ENCODE data around the gene LRRC59. TPM values are rescaled to one million over a fixed set of nuclear protein-coding genes. Genes with fewer than 3 reads are reported as not detected.
"Not testable (repeated sequence)": the region's sequence is repeated elsewhere in the genome, so short reads cannot be mapped to it uniquely, and the experiment has no call there.

Gene LRRC59
- total and polyA plus RNA-seq, 2 donors: 27.8 to 38.7 TPM

DNA sequence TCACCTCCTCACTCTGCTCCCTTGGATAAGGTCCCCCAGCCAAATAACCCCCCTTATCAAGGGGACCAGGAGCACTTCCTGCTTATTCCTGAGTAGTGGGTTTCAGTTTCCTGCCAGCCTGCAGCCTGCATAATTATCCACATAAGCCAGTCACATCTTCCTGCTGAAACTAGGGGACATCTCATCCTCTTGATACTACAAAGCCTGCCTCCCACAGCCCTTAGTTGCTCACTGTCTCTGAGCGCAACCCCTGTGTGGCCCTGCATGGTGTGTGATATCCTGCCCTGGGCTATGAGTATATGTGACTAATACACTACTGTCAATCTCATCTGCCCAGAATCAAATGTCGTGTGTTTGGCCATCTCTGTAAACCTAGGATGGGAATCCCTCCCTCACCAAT, 59.4 kb downstream of the LRRC59 start:
- Histone ChIP-seq H3K9me3 (ENCODE audit: control insufficient read depth in 2 of 2, insufficient read depth in 1 of 2, low read length in 1 of 2) (peaks cover 0 to 3% of the 10 kb centered on the region in 2 donors), H3K27me3 (ENCODE audit: control insufficient read depth in 2 of 2, insufficient read depth in 1 of 2, low read length in 1 of 2) (no peaks in the 10 kb centered on the region), H3K36me3 (ENCODE audit: control insufficient read depth in 2 of 2, insufficient read depth in 2 of 2, low read length in 1 of 2) (no peaks in the 10 kb centered on the region), H3K27ac (ENCODE audit: low read depth in 1 of 2, low read length in 1 of 2) (no peak overlapping the region), H3K4me1 (ENCODE audit: control insufficient read depth in 2 of 2, insufficient read depth in 2 of 2, low read length in 2 of 2) (peaks cover 0 to 3% of the 10 kb centered on the region in 2 donors), H3K4me3 (ENCODE audit: low read length in 2 of 2) (no peak overlapping the region)
- 78% methylated on average over 2 of the region's 2 CpGs for WGBS
- DNase-seq (ENCODE audit: low read depth in 6 of 9, low spot score in 9 of 9): no peak

DNA sequence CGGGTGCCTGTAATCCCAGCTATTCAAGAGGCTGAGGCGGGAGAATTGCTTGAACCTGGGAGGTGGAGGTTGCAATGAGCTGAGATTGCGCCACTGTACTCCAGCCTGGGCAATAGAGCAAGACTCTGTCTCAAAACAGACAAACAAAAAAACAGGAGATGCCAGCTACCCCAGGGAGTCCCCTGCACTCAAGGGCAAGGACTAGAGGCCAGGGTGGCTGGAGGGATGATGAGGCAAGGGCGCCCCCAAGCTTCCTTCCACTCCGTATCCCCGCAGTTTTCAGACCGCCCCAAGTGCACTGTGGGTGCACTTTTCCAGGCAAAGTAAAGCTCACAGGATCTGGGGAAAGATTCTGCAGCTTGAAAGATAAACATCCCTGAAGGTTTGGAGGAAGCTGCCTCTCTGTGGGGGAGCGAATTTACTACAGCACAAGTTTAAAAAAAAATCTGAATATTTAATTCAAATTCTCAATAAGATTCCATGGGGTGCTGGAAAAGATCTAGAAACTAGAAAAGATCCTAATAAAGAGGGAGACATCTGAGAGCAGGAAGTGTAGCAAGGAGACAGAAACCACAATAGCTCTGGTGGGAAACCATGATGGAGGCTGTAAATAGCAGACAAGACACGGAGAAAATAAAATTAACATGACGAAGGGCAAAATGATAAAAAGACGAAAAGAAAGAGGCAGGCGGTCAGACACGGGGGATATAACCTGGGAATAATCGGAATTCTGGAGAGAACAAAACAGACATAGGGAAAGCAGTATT, 63.8 kb downstream of the LRRC59 start:
- not testable (repeated sequence) for DNase-seq (ENCODE audit: low read depth in 6 of 9, low spot score in 9 of 9)

DNA sequence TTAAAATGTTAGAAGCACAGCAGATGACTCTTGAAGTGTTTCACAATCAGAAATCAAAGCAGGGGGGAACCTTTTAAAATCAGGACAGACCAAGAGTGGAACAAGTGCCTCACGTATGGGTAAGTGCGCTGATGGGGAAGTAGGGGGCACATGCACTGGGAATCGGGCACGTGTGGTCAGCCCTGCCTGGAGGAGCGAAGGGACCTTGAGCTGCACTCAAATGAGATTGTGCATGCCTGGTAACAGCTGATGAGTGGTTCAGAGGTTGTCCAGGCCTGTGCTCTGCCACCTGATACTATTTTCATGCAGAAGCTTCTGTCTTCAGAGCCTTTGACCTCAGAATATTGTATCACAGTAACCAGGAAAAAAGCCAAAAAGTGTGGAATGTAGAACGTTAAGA, 65.1 kb downstream of the LRRC59 start:
- Histone ChIP-seq H3K36me3 (ENCODE audit: control insufficient read depth in 2 of 2, insufficient read depth in 2 of 2, low read length in 1 of 2) (no peaks in the 10 kb centered on the region), H3K9me3 (ENCODE audit: control insufficient read depth in 2 of 2, insufficient read depth in 1 of 2, low read length in 1 of 2) (no peaks in the 10 kb centered on the region), H3K27ac (ENCODE audit: low read depth in 1 of 2, low read length in 1 of 2) (no peak overlapping the region), H3K4me3 (ENCODE audit: low read length in 2 of 2) (no peak overlapping the region), H3K4me1 (ENCODE audit: control insufficient read depth in 2 of 2, insufficient read depth in 2 of 2, low read length in 2 of 2) (peaks cover 0 to 7% of the 10 kb centered on the region in 2 donors), H3K27me3 (ENCODE audit: control insufficient read depth in 2 of 2, insufficient read depth in 1 of 2, low read length in 1 of 2) (no peaks in the 10 kb centered on the region)
- 89% methylated on average over 6 of the region's 6 CpGs for WGBS
- DNase-seq (ENCODE audit: low read depth in 6 of 9, low spot score in 9 of 9): no peak

More for the DNA sequence above, 63.8 kb downstream of the LRRC59 start:
- not testable (repeated sequence) for H3K36me3 ChIP-seq (ENCODE audit: control insufficient read depth in 2 of 2, insufficient read depth in 2 of 2, low read length in 1 of 2); H3K4me1 ChIP-seq (ENCODE audit: control insufficient read depth in 2 of 2, insufficient read depth in 2 of 2, low read length in 2 of 2); H3K9me3 ChIP-seq (ENCODE audit: control insufficient read depth in 2 of 2, insufficient read depth in 1 of 2, low read length in 1 of 2); H3K27ac ChIP-seq (ENCODE audit: low read depth in 1 of 2, low read length in 1 of 2); H3K27me3 ChIP-seq (ENCODE audit: control insufficient read depth in 2 of 2, insufficient read depth in 1 of 2, low read length in 1 of 2); H3K4me3 ChIP-seq (ENCODE audit: low read length in 2 of 2)
- 41% methylated on average over 14 of the region's 14 CpGs for WGBS

Other genes with a start within 250 kb of the LRRC59 start
- 26.8 TPM for gene PPP1R9B, start 246.8 kb downstream of the LRRC59 start, total RNA-seq
- gene PPP1R9B, start 246.8 kb downstream of the LRRC59 start, polyA plus RNA-seq: 47.9 TPM
- 1.7 TPM for gene SGCA, start 231.5 kb downstream of the LRRC59 start, total RNA-seq
- 5.4 TPM for gene SGCA, start 231.5 kb downstream of the LRRC59 start, polyA plus RNA-seq
- 29.5 TPM for gene COL1A1, start 195.9 kb downstream of the LRRC59 start, total RNA-seq
- 14.4 TPM for gene COL1A1, start 195.9 kb downstream of the LRRC59 start, polyA plus RNA-seq
- gene TMEM92, start 123.1 kb downstream of the LRRC59 start, total RNA-seq: 0.09 TPM
- gene TMEM92, start 123.1 kb downstream of the LRRC59 start, polyA plus RNA-seq: 0.09 TPM
- gene XYLT2, start 51.4 kb downstream of the LRRC59 start, total RNA-seq: 16.2 TPM
- gene XYLT2, start 51.4 kb downstream of the LRRC59 start, polyA plus RNA-seq: 19.5 TPM
- gene MRPL27, start 24.3 kb downstream of the LRRC59 start, total RNA-seq: 69.2 TPM
- gene MRPL27, start 24.3 kb downstream of the LRRC59 start, polyA plus RNA-seq: 85.9 TPM
- 7.7 TPM for gene EME1, start 24.3 kb downstream of the LRRC59 start, total RNA-seq
- gene EME1, start 24.3 kb downstream of the LRRC59 start, polyA plus RNA-seq: 1.4 TPM
- gene ACSF2, start 28.7 kb upstream of the LRRC59 start, total RNA-seq: 13.4 TPM
- gene ACSF2, start 28.7 kb upstream of the LRRC59 start, polyA plus RNA-seq: 41.6 TPM
- gene CHAD, start 71.4 kb upstream of the LRRC59 start, total RNA-seq: 0.05 TPM
- 0.37 TPM for gene CHAD, start 71.4 kb upstream of the LRRC59 start, polyA plus RNA-seq
- 18.7 TPM for gene RSAD1, start 81.3 kb upstream of the LRRC59 start, total RNA-seq
- 36.4 TPM for gene RSAD1, start 81.3 kb upstream of the LRRC59 start, polyA plus RNA-seq
- 1.2 TPM for gene MYCBPAP, start 110.9 kb upstream of the LRRC59 start, total RNA-seq
- 1.5 TPM for gene MYCBPAP, start 110.9 kb upstream of the LRRC59 start, polyA plus RNA-seq
- gene EPN3, start 135.2 kb upstream of the LRRC59 start, total RNA-seq: 2.2 TPM
- 5.3 TPM for gene EPN3, start 135.2 kb upstream of the LRRC59 start, polyA plus RNA-seq
- gene SPATA20, start 149.7 kb upstream of the LRRC59 start, total RNA-seq: 8.0 TPM
- 12.4 TPM for gene SPATA20, start 149.7 kb upstream of the LRRC59 start, polyA plus RNA-seq
- 0.38 TPM for gene CACNA1G, start 163.2 kb upstream of the LRRC59 start, total RNA-seq
- gene CACNA1G, start 163.2 kb upstream of the LRRC59 start, polyA plus RNA-seq: 0.27 TPM
- gene ABCC3, start 237.4 kb upstream of the LRRC59 start, total RNA-seq: 1.8 TPM
- gene ABCC3, start 237.4 kb upstream of the LRRC59 start, polyA plus RNA-seq: 3.7 TPM